ENCODE results near the gene HPX. TPM values are rescaled to one million over a fixed set of nuclear protein-coding genes. Genes with fewer than 3 reads are reported as not detected.

HPX gene
- 9.6 TPM for total RNA-seq (ENCODE audit: unreplicated experiment)
- long read RNA-seq, result 0 reads

DNA sequence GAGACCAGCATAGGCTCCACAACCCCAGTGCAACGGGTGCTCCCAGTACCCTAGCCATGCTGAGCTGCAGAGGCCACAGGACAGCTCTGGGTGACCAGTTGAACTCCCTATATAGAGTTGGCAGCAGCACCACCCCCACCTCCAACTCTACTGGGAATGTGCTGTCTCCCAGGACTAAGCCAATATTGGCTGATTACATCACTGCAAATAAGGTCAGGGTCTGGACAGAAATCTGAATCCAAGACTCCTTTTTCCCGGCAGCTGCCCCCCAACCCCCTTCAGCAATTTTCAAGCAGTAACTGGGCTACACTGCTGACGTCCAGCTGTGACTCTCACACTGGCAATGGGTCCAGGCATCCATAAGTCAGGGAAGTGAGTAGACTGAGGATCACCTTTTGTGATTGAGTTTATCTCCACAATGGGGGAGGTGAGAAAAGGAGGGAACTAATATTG, at the start of gene HPX:
Gene HPX (minus strand): TSS at position 82 of the 453 bp plus-strand sequence. CDS start 24 bp downstream, at position 58.
- Mint-ChIP-seq H3K27me3 (ENCODE audit: unreplicated experiment) (no peaks in the 10 kb centered on the region), H3K9me3 (ENCODE audit: unreplicated experiment) (no peaks in the 10 kb centered on the region), H3K4me3 (ENCODE audit: unreplicated experiment) (no peak within 1 kb of the TSS), H3K27ac (ENCODE audit: unreplicated experiment) (no peak within 1 kb of the TSS), H3K4me1 (ENCODE audit: low read depth, unreplicated experiment) (no peaks in the 10 kb centered on the region), H3K36me3 (ENCODE audit: unreplicated experiment) (no peaks in the 10 kb centered on the region)
- TF ChIP-seq CTCF (IDR thresholded peaks at IDR 0.05; ENCODE audit: partially characterized antibody, unreplicated experiment), result no peak
- no peak for DNase-seq

GRCh38 chr11:6489306-6489705, 48.5 kb upstream of the HPX start:
- Mint-ChIP-seq H3K4me1 (ENCODE audit: low read depth, unreplicated experiment) (no peaks in the 10 kb centered on the region), H3K27me3 (ENCODE audit: unreplicated experiment) (no peaks in the 10 kb centered on the region), H3K4me3 (ENCODE audit: unreplicated experiment) (no peak overlapping the region), H3K36me3 (ENCODE audit: unreplicated experiment) (no peaks in the 10 kb centered on the region), H3K27ac (ENCODE audit: unreplicated experiment) (no peak overlapping the region), H3K9me3 (ENCODE audit: unreplicated experiment) (peaks cover 2% of the 10 kb centered on the region)
- TF ChIP-seq CTCF (IDR thresholded peaks at IDR 0.05; ENCODE audit: partially characterized antibody, unreplicated experiment), result no peak
- DNase-seq, result no peak

- H3K4me1 Mint-ChIP-seq (ENCODE audit: low read depth, unreplicated experiment), result no peaks in the 10 kb centered on the region
- no peak overlapping the region for H3K27ac Mint-ChIP-seq (ENCODE audit: unreplicated experiment)
- TF ChIP-seq CTCF (IDR thresholded peaks at IDR 0.05; ENCODE audit: partially characterized antibody, unreplicated experiment), result no peak
- H3K4me3 Mint-ChIP-seq (ENCODE audit: unreplicated experiment), result no peak overlapping the region
- H3K9me3 Mint-ChIP-seq (ENCODE audit: unreplicated experiment), result peaks cover 2% of the 10 kb centered on the region
- no peaks in the 10 kb centered on the region for H3K27me3 Mint-ChIP-seq (ENCODE audit: unreplicated experiment)
- no peaks in the 10 kb centered on the region for H3K36me3 Mint-ChIP-seq (ENCODE audit: unreplicated experiment)
- no peak for DNase-seq
Measured at GRCh38 chr11:6488821-6489220, 48.0 kb upstream of the HPX start.

DNA sequence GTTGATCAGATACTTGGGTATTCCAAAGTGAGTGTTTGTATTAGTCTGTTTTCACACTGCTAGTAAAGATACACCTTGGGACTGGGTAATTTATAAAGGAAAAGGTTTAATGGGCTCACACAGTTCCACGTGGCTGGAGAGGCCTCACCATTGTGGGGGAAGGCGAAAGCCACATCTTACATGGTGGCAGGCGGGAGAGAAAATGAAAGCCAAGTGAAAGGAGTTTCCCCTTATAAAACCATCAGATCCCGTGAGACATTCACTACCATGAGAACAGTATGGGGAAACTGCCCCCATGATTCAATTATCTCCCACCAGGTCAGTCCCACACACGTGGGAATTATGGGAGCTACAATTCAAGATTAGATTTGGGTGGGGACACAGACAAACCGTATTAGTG, 47.6 kb upstream of the HPX start:
- Mint-ChIP-seq H3K9me3 (ENCODE audit: unreplicated experiment) (peaks cover 2% of the 10 kb centered on the region), H3K27me3 (ENCODE audit: unreplicated experiment) (peaks cover 2% of the 10 kb centered on the region), H3K4me1 (ENCODE audit: low read depth, unreplicated experiment) (no peaks in the 10 kb centered on the region), H3K27ac (ENCODE audit: unreplicated experiment) (no peak overlapping the region), H3K4me3 (ENCODE audit: unreplicated experiment) (no peak overlapping the region), H3K36me3 (ENCODE audit: unreplicated experiment) (no peaks in the 10 kb centered on the region)
- no peak for DNase-seq
- TF ChIP-seq CTCF (IDR thresholded peaks at IDR 0.05; ENCODE audit: partially characterized antibody, unreplicated experiment), result no peak

DNA sequence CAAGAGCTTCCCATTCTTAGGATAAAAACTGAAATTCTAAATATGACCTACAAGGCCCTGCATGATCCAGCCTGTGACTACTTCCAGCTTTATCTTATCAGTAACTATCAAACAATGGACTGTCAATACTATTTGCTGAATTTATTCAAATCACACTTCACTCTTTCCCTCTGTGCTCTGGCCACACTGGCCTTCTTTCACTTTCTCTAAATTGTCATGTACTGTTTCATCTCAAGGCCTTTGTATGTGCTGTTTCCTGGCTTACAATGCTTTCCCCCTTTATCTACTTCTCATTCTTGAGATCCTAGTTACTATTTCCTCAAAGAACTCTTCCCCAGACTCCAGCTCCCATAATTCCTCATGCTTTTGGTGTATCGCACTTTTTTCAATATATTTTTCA, 46.2 kb upstream of the HPX start:
- Mint-ChIP-seq H3K9me3 (ENCODE audit: unreplicated experiment) (peaks cover 3% of the 10 kb centered on the region), H3K36me3 (ENCODE audit: unreplicated experiment) (no peaks in the 10 kb centered on the region), H3K4me3 (ENCODE audit: unreplicated experiment) (no peak overlapping the region), H3K27ac (ENCODE audit: unreplicated experiment) (no peak overlapping the region), H3K27me3 (ENCODE audit: unreplicated experiment) (peaks cover 5% of the 10 kb centered on the region), H3K4me1 (ENCODE audit: low read depth, unreplicated experiment) (no peaks in the 10 kb centered on the region)
- no peak for DNase-seq
- no peak for TF ChIP-seq CTCF (IDR thresholded peaks at IDR 0.05; ENCODE audit: partially characterized antibody, unreplicated experiment)

Data from glutamatergic neuron (in vitro differentiated cells).